Stimulated activated naive CD8-positive, alpha-beta T cell treated with anti-CD3 and anti-CD28 coated beads, Interleukin-15, amount 100 ng/mL, for 72 hours (primary cell): Measurements from ENCODE around the gene CHMP4B.

Experiments used
- ATAC-seq: fragments of 150-1000 bp; cut with Tn5 transposase; 2 replicates; pipeline ENCODE4 v1.10.0; 2021; ENCODE audit warnings: mild to moderate bottlenecking, moderate library complexity
- DNase-seq, 2 donors: peaks; one replicate each; pipeline ENCODE4 v3.0.0; 2021 to 2022
- H3K27ac Mint-ChIP-seq, 2 donors: one replicate each; pipeline ENCODE4 v1.8.0; 2022; ENCODE audit warnings: mild to moderate bottlenecking in 2 of 2, mixed read lengths in 2 of 2, moderate library complexity in 2 of 2
- H3K27me3 Mint-ChIP-seq: one replicate; pipeline ENCODE4 v1.8.0; 2022; ENCODE audit warnings: mixed read lengths
- H3K4me1 Mint-ChIP-seq: one replicate; pipeline ENCODE4 v1.8.0; 2022; ENCODE audit warnings: mild to moderate bottlenecking, mixed read lengths
- H3K4me3 Mint-ChIP-seq, 2 donors: one replicate each; pipeline ENCODE4 v1.8.0; 2022; ENCODE audit warnings: mild to moderate bottlenecking in 2 of 2, mixed read lengths in 2 of 2, moderate library complexity in 1 of 2
- H3K9me3 Mint-ChIP-seq, 2 donors: one replicate each; pipeline ENCODE4 v1.8.0; 2022; ENCODE audit warnings: mixed read lengths in 2 of 2

Gene CHMP4B

GRCh38 chr20:33838035-33838864, 27.1 kb downstream of the CHMP4B start:
- Mint-ChIP-seq H3K4me1 (peaks cover 91% of the 10 kb centered on the region), H3K4me3 (no peak overlapping the region), H3K9me3 (no peaks in the 10 kb centered on the region), H3K27ac (no peak overlapping the region), H3K27me3 (no peaks in the 10 kb centered on the region)
- DNase-seq = no peak
- ATAC-seq = no peak

GRCh38 chr20:33839591-33839990, 28.4 kb downstream of the CHMP4B start:
- peaks cover 98% of the 10 kb centered on the region for H3K4me1 Mint-ChIP-seq
- ATAC-seq (no peak), DNase-seq (no peak)
- H3K27ac Mint-ChIP-seq = no peak overlapping the region
- no peaks in the 10 kb centered on the region for H3K27me3 Mint-ChIP-seq
- H3K9me3 Mint-ChIP-seq = no peaks in the 10 kb centered on the region
- H3K4me3 Mint-ChIP-seq = no peak overlapping the region

GRCh38 chr20:33840160-33840559, 29.0 kb downstream of the CHMP4B start:
- no peaks in the 10 kb centered on the region for H3K27me3 Mint-ChIP-seq
- H3K4me3 Mint-ChIP-seq = no peak overlapping the region
- ATAC-seq = no peak
- peak overlapping the region in 1 of 2 donors; percentile 17 for H3K27ac Mint-ChIP-seq
- no peak for DNase-seq
- no peaks in the 10 kb centered on the region for H3K9me3 Mint-ChIP-seq
- H3K4me1 Mint-ChIP-seq = peaks cover 97% of the 10 kb centered on the region

GRCh38 chr20:33840759-33841435, 29.7 kb downstream of the CHMP4B start:
- no peaks in the 10 kb centered on the region for H3K27me3 Mint-ChIP-seq
- no peak overlapping the region for H3K4me3 Mint-ChIP-seq
- no peak for DNase-seq
- no peak for ATAC-seq
- no peak overlapping the region for H3K27ac Mint-ChIP-seq
- peaks cover 97% of the 10 kb centered on the region for H3K4me1 Mint-ChIP-seq
- H3K9me3 Mint-ChIP-seq = no peaks in the 10 kb centered on the region

GRCh38 chr20:33841436-33841799, 30.3 kb downstream of the CHMP4B start:
- Mint-ChIP-seq H3K4me3 (no peak overlapping the region), H3K4me1 (peaks cover 97% of the 10 kb centered on the region), H3K27ac (no peak overlapping the region), H3K27me3 (no peaks in the 10 kb centered on the region), H3K9me3 (no peaks in the 10 kb centered on the region)
- no peak for DNase-seq
- no peak for ATAC-seq

GRCh38 chr20:33842346-33842745, 31.2 kb downstream of the CHMP4B start:
- Mint-ChIP-seq H3K27ac (no peak overlapping the region), H3K9me3 (no peaks in the 10 kb centered on the region), H3K4me1 (peaks cover 97% of the 10 kb centered on the region), H3K4me3 (no peak overlapping the region), H3K27me3 (no peaks in the 10 kb centered on the region)
- DNase-seq (no peak), ATAC-seq (no peak)

- Mint-ChIP-seq H3K4me3 (no peak overlapping the region), H3K27me3 (no peaks in the 10 kb centered on the region), H3K27ac (no peak overlapping the region), H3K4me1 (peaks cover 94% of the 10 kb centered on the region), H3K9me3 (no peaks in the 10 kb centered on the region)
- DNase-seq = no peak
- ATAC-seq = no peak
Observed at GRCh38 chr20:33843050-33843449, 31.9 kb downstream of the CHMP4B start.

GRCh38 chr20:33843854-33844253, 32.7 kb downstream of the CHMP4B start:
- H3K27me3 Mint-ChIP-seq = no peaks in the 10 kb centered on the region
- DNase-seq (peak in 1 of 2 donors; percentile 29), ATAC-seq (peak; percentile 97)
- H3K4me3 Mint-ChIP-seq = peak overlapping the region; percentile 16 to 57
- peaks cover 94% of the 10 kb centered on the region for H3K4me1 Mint-ChIP-seq
- no peaks in the 10 kb centered on the region for H3K9me3 Mint-ChIP-seq
- H3K27ac Mint-ChIP-seq = peak overlapping the region in 1 of 2 donors; percentile 35

GRCh38 chr20:33846291-33846935, 35.3 kb downstream of the CHMP4B start:
- ATAC-seq (no peak), DNase-seq (no peak)
- peaks cover 75% of the 10 kb centered on the region for H3K4me1 Mint-ChIP-seq
- no peaks in the 10 kb centered on the region for H3K27me3 Mint-ChIP-seq
- H3K9me3 Mint-ChIP-seq = no peaks in the 10 kb centered on the region
- no peak overlapping the region for H3K4me3 Mint-ChIP-seq
- H3K27ac Mint-ChIP-seq = no peak overlapping the region

GRCh38 chr20:33847006-33847405, 35.9 kb downstream of the CHMP4B start:
- Mint-ChIP-seq H3K9me3 (no peaks in the 10 kb centered on the region), H3K27ac (no peak overlapping the region), H3K27me3 (no peaks in the 10 kb centered on the region), H3K4me1 (peaks cover 75% of the 10 kb centered on the region), H3K4me3 (no peak overlapping the region)
- no peak for ATAC-seq
- no peak for DNase-seq

GRCh38 chr20:33848391-33848790, 37.2 kb downstream of the CHMP4B start:
- H3K4me1 Mint-ChIP-seq = peaks cover 75% of the 10 kb centered on the region
- no peaks in the 10 kb centered on the region for H3K9me3 Mint-ChIP-seq
- no peak overlapping the region for H3K4me3 Mint-ChIP-seq
- DNase-seq (no peak), ATAC-seq (no peak)
- H3K27me3 Mint-ChIP-seq = no peaks in the 10 kb centered on the region
- H3K27ac Mint-ChIP-seq = no peak overlapping the region

GRCh38 chr20:33850159-33850558, 39.0 kb downstream of the CHMP4B start:
- Mint-ChIP-seq H3K27ac (no peak overlapping the region), H3K27me3 (no peaks in the 10 kb centered on the region), H3K4me3 (no peak overlapping the region), H3K4me1 (peaks cover 70% of the 10 kb centered on the region), H3K9me3 (no peaks in the 10 kb centered on the region)
- DNase-seq (no peak), ATAC-seq (no peak)

GRCh38 chr20:33851842-33852466, 40.8 kb downstream of the CHMP4B start:
- H3K9me3 Mint-ChIP-seq = no peaks in the 10 kb centered on the region
- peak; percentile 8 for ATAC-seq
- H3K27ac Mint-ChIP-seq = peak overlapping the region in 1 of 2 donors; percentile 34
- no peak overlapping the region for H3K4me3 Mint-ChIP-seq
- DNase-seq = no peak
- H3K27me3 Mint-ChIP-seq = no peaks in the 10 kb centered on the region
- peaks cover 59% of the 10 kb centered on the region for H3K4me1 Mint-ChIP-seq

- ATAC-seq (peak; percentile 72), DNase-seq (no peak)
- H3K27me3 Mint-ChIP-seq = no peaks in the 10 kb centered on the region
- H3K9me3 Mint-ChIP-seq = no peaks in the 10 kb centered on the region
- H3K4me3 Mint-ChIP-seq = peak overlapping the region; percentile 17 to 64
- peaks cover 61% of the 10 kb centered on the region for H3K4me1 Mint-ChIP-seq
- H3K27ac Mint-ChIP-seq = peak overlapping the region; percentile 65 to 83
Observed at GRCh38 chr20:33852626-33853506, 41.7 kb downstream of the CHMP4B start.

- Mint-ChIP-seq H3K27me3 (no peaks in the 10 kb centered on the region), H3K9me3 (no peaks in the 10 kb centered on the region), H3K27ac (peak overlapping the region; percentile 65 to 83), H3K4me1 (peaks cover 63% of the 10 kb centered on the region), H3K4me3 (peak overlapping the region; percentile 17 to 64)
- ATAC-seq (peak; percentile 91), DNase-seq (peak; percentile 33 to 50)
Observed at GRCh38 chr20:33853507-33853813, 42.3 kb downstream of the CHMP4B start.
